Measurements from ENCODE around the gene BAIAP2L2. TPM values are rescaled to one million over a fixed set of nuclear protein-coding genes. Genes with fewer than 3 reads are reported as not detected.
"Not testable (repeated sequence)": the region's sequence is repeated elsewhere in the genome, so short reads cannot be mapped to it uniquely, and the experiment has no call there.

Gene BAIAP2L2
- polyA plus RNA-seq, 5 donors: 0.50 to 1.4 (median 0.81) TPM

GRCh38 chr22:38038890-38039812, 71.3 kb downstream of the BAIAP2L2 start:
- no peak for DNase-seq

- DNase-seq: no peak
Observed at GRCh38 chr22:38038426-38038825, 72.1 kb downstream of the BAIAP2L2 start.

- DNase-seq: not testable (repeated sequence)
Observed at GRCh38 chr22:38037367-38038150, 72.9 kb downstream of the BAIAP2L2 start.

- DNase-seq: no peak
Observed at GRCh38 chr22:38036392-38037062, 74.0 kb downstream of the BAIAP2L2 start.

- DNase-seq: no peak
Observed at GRCh38 chr22:38035530-38035885, 75.0 kb downstream of the BAIAP2L2 start.

Other genes with a start within 250 kb of the BAIAP2L2 start
- 10 to 100 TPM; 15.3 to 25.1 (median 15.9) TPM for gene MICALL1, start 204.4 kb downstream of the BAIAP2L2 start, polyA plus RNA-seq (ENCODE audit: insufficient read depth in 1 of 5, insufficient read length in 5 of 5, low replicate concordance in 1 of 5)
- gene C22orf23, start 157.1 kb downstream of the BAIAP2L2 start, polyA plus RNA-seq (ENCODE audit: insufficient read depth in 1 of 5, insufficient read length in 5 of 5, low replicate concordance in 1 of 5): 1 to 10 TPM; 3.9 to 6.8 (median 4.4) TPM
- gene POLR2F, start 157.0 kb downstream of the BAIAP2L2 start, polyA plus RNA-seq (ENCODE audit: insufficient read depth in 1 of 5, insufficient read length in 5 of 5, low replicate concordance in 1 of 5): 10 to 100 TPM; 46.9 to 84.3 (median 53.9) TPM
- gene SOX10, start 126.1 kb downstream of the BAIAP2L2 start, polyA plus RNA-seq (ENCODE audit: insufficient read depth in 1 of 5, insufficient read length in 5 of 5, low replicate concordance in 1 of 5): 1 to 10 TPM in 1 of 5 donors, under 1 TPM in 4; 0.48 to 1.2 (median 0.53) TPM
- gene PICK1, start 53.3 kb downstream of the BAIAP2L2 start, polyA plus RNA-seq (ENCODE audit: insufficient read depth in 1 of 5, insufficient read length in 5 of 5, low replicate concordance in 1 of 5): 10 to 100 TPM; 21.1 to 31.6 (median 29.0) TPM
- gene SLC16A8, start 26.5 kb downstream of the BAIAP2L2 start, polyA plus RNA-seq (ENCODE audit: insufficient read depth in 1 of 5, insufficient read length in 5 of 5, low replicate concordance in 1 of 5): 1 to 10 TPM in 3 of 5 donors, under 1 TPM in 2; 0.84 to 1.7 (median 1.2) TPM
- gene PLA2G6, start 71.1 kb upstream of the BAIAP2L2 start, polyA plus RNA-seq (ENCODE audit: insufficient read depth in 1 of 5, insufficient read length in 5 of 5, low replicate concordance in 1 of 5): 10 to 100 TPM; 26.4 to 37.8 (median 32.2) TPM
- 10 to 100 TPM in 1 of 5 donors, 1 to 10 TPM in 4; 5.3 to 11.8 (median 8.6) TPM for gene MAFF, start 91.3 kb upstream of the BAIAP2L2 start, polyA plus RNA-seq (ENCODE audit: insufficient read depth in 1 of 5, insufficient read length in 5 of 5, low replicate concordance in 1 of 5)
- gene TMEM184B, start 162.3 kb upstream of the BAIAP2L2 start, polyA plus RNA-seq (ENCODE audit: insufficient read depth in 1 of 5, insufficient read length in 5 of 5, low replicate concordance in 1 of 5): 10 to 100 TPM; 32.6 to 47.1 (median 38.9) TPM
- gene CSNK1E, start 206.7 kb upstream of the BAIAP2L2 start, polyA plus RNA-seq (ENCODE audit: insufficient read depth in 1 of 5, insufficient read length in 5 of 5, low replicate concordance in 1 of 5): 100 to 1,000 TPM; 148 to 201 (median 194) TPM

All from right lung (tissue), 5 donors.